ENCODE results near the gene FUT1. TPM values are rescaled to one million over a fixed set of nuclear protein-coding genes. Genes with fewer than 3 reads are reported as not detected.

FUT1 gene
- total RNA-seq = 1 to 10 TPM; 2.2 to 7.1 (median 5.3) TPM

DNA sequence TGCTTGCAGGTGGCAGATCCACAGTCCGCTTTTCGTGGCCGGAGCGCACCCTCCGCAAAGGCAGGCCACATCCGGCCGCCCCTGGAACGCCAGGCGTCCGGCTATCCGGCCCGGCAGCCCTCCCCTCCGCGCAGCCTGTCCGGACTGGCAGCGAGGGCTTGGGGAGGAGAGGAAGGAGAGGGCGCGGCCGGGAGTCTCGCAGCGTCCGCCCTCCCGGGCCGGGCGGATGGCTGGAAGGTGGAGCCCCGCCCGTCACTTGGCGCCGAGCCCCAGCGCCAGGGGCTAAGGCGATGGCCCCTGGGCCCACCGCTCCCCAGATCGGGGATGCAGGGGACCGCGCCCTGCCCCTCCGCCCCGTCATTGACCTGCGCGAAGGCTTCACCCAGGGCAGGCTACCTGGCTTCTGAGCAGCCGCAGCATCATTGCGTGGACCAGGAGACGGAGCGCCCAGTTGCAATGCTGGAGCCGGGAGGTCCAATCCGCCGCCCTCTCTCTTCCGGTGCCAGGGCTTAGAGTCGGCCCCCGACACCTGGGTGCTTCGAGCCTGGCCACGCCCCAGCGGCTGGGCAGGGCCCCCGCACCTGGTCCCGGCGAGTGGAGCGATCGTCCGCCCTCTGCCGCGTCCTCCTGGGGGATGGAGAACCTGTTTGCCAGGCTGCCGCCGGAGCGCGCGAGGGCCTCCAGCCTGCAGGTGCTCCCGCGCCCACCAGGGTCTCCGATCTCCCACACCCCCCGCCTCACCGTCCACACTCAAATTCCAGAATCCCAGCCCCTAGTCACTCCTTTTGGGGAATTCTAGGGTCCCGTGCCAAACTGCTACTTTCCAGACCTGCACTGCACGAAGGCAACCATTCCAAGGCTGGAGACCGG lies at the start of gene FUT1:
Gene FUT1 (minus strand): TSS at position 146 of the 870 bp plus-strand sequence. CDS start 1,360 bp downstream, outside the sequence.
- DNase-seq (ENCODE audit: low spot score) (no peak), ATAC-seq (ENCODE audit: low FRiP score) (peak; percentile 77)
- TF ChIP-seq, protein P1, sequence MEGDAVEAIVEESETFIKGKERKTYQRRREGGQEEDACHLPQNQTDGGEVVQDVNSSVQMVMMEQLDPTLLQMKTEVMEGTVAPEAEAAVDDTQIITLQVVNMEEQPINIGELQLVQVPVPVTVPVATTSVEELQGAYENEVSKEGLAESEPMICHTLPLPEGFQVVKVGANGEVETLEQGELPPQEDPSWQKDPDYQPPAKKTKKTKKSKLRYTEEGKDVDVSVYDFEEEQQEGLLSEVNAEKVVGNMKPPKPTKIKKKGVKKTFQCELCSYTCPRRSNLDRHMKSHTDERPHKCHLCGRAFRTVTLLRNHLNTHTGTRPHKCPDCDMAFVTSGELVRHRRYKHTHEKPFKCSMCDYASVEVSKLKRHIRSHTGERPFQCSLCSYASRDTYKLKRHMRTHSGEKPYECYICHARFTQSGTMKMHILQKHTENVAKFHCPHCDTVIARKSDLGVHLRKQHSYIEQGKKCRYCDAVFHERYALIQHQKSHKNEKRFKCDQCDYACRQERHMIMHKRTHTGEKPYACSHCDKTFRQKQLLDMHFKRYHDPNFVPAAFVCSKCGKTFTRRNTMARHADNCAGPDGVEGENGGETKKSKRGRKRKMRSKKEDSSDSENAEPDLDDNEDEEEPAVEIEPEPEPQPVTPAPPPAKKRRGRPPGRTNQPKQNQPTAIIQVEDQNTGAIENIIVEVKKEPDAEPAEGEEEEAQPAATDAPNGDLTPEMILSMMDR (IDR thresholded peaks at IDR 0.05) = no peak

- ATAC-seq (ENCODE audit: low FRiP score) (no peak), DNase-seq (ENCODE audit: low spot score) (no peak)
- TF ChIP-seq, protein P1 (IDR thresholded peaks at IDR 0.05) = no peak
These were observed 47.2 kb upstream of the FUT1 start for GRCh38 chr19:48799358-48800300.

DNA sequence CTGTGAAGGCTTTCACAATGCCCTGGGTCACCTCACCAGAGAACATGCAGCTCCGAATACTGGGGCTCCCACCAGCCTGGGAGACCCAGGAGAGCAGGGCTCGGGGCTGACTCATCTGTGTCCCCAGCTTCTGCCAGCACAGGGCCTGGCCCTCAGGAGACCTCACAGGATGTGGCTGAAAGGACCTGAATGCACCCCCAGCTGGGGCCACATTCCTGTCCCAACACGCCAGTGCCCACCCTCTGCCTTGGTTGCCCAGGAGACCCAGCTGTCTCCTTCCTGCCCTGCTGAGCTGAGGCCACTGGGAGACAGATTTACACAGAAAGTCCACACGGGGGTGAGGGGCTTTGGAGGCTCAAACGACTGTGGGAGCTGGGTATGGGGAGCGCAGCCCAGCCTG lies 46.5 kb upstream of the FUT1 start:
- DNase-seq (ENCODE audit: low spot score) = no peak
- no peak for ATAC-seq (ENCODE audit: low FRiP score)
- TF ChIP-seq, protein P1 (IDR thresholded peaks at IDR 0.05) = no peak

DNA sequence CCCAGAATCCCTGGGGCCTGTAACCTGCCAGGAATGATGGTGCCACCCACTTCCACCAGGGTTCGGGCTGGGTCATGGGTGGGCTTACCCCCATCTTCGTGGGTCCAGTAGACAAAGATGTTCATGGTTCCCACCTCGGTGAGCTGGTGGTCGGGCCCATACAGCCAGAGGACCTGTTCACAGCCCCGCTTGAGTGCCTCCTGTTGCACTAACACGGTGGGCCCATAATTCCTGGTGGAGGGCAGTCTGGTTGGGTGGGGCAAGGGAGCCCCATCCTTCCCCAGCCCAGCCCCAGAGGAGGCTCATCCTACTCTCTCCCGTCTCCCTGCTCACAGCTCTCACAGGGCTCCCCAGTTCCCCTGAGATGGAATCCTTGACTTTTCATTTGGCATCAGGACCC lies 44.7 kb upstream of the FUT1 start:
- ATAC-seq (ENCODE audit: low FRiP score) = no peak
- TF ChIP-seq, protein P1 (IDR thresholded peaks at IDR 0.05) = no peak
- no peak for DNase-seq (ENCODE audit: low spot score)

DNA sequence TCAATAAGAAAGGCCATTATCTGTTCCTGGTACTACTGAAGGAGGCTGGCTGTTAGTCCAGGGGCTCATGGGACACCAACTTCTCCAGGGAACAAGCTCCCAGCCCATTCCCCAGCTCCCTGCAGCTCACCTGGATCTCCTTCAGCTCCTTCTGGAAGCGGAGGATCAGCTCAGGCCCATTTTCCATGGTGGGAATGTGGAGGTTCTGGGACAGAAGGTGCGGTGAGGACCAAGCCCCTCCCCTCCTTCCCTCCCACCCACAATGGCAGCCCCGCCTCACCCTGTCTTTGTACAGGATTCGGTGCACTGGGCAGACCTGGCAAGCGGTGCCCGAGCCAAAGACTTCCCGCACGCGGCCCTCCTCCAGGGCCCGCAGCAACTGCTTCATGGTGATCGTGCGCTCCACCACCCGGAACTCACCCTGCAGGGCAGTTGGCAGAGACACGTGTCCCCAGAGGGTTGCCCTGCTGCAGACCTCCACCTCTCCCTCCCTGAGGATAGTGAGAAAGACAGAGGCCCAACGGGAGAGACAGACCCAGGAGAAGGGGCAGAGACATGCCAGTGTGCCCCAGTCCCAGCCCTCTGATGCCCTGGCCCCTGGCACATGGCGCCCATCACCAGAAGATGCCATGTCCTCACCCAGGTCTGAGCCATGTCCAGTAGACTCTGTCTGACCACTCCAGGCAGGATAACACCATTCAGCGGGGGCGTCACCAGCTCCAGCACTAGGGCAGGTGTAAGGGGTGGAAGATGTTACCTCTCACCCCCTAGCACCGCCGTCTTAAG lies 44.0 kb upstream of the FUT1 start:
- TF ChIP-seq, protein P1 (IDR thresholded peaks at IDR 0.05) = no peak
- DNase-seq (ENCODE audit: low spot score) (no peak), ATAC-seq (ENCODE audit: low FRiP score) (no peak)

- no peak for DNase-seq (ENCODE audit: low spot score)
- TF ChIP-seq, protein P1 (IDR thresholded peaks at IDR 0.05) = no peak
- peak; percentile 61 for ATAC-seq (ENCODE audit: low FRiP score)
These were observed 43.2 kb upstream of the FUT1 start for GRCh38 chr19:48795685-48796070.
